GM06990 (cell line): ENCODE data around the gene ROBO4.

Experiments used
- DNase-seq: peaks from one replicate; pipeline ENCODE4 v3.0.0-alpha.2; 2011; ENCODE audit not compliant: insufficient read length; ENCODE audit errors: extremely low read depth
- H3K27me3 ChIP-seq: replicated peaks from 2 replicates; pipeline ENCODE4 v1.6.0; 2011; ENCODE audit warnings: low read length; ENCODE audit not compliant: control insufficient read depth, insufficient read depth
- H3K36me3 ChIP-seq: 2 replicates; pipeline ENCODE4 v1.5.1; 2011; ENCODE audit warnings: low read length; ENCODE audit not compliant: control insufficient read depth, insufficient read depth
- H3K4me3 ChIP-seq: replicated peaks from 2 replicates; pipeline ENCODE4 v1.5.1; 2011; ENCODE audit warnings: low read depth, mild to moderate bottlenecking, control low read depth, low read length
- TF ChIP-seq, protein P1 (sequence below): IDR thresholded peaks from 2 replicates; pipeline ENCODE4 v1.5.1; 2011; ENCODE audit warnings: low read length, control low read depth, mild to moderate bottlenecking, inconsistent platforms; ENCODE audit not compliant: insufficient read depth, poor library complexity, severe bottlenecking

Gene ROBO4

GRCh38 chr11:124834526-124835180 is 63.0 kb downstream of the ROBO4 start:
- TF ChIP-seq, protein P1, sequence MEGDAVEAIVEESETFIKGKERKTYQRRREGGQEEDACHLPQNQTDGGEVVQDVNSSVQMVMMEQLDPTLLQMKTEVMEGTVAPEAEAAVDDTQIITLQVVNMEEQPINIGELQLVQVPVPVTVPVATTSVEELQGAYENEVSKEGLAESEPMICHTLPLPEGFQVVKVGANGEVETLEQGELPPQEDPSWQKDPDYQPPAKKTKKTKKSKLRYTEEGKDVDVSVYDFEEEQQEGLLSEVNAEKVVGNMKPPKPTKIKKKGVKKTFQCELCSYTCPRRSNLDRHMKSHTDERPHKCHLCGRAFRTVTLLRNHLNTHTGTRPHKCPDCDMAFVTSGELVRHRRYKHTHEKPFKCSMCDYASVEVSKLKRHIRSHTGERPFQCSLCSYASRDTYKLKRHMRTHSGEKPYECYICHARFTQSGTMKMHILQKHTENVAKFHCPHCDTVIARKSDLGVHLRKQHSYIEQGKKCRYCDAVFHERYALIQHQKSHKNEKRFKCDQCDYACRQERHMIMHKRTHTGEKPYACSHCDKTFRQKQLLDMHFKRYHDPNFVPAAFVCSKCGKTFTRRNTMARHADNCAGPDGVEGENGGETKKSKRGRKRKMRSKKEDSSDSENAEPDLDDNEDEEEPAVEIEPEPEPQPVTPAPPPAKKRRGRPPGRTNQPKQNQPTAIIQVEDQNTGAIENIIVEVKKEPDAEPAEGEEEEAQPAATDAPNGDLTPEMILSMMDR: no peak
- Histone ChIP-seq H3K4me3 (no peak overlapping the region), H3K27me3 (peaks cover 2% of the 10 kb centered on the region), H3K36me3 (no peaks in the 10 kb centered on the region)
- DNase-seq: no peak
